ENCODE data around the gene CDH8.
"Not testable (repeated sequence)": the region's sequence is repeated elsewhere in the genome, so short reads cannot be mapped to it uniquely, and the experiment has no call there.

CDH8 gene

DNA sequence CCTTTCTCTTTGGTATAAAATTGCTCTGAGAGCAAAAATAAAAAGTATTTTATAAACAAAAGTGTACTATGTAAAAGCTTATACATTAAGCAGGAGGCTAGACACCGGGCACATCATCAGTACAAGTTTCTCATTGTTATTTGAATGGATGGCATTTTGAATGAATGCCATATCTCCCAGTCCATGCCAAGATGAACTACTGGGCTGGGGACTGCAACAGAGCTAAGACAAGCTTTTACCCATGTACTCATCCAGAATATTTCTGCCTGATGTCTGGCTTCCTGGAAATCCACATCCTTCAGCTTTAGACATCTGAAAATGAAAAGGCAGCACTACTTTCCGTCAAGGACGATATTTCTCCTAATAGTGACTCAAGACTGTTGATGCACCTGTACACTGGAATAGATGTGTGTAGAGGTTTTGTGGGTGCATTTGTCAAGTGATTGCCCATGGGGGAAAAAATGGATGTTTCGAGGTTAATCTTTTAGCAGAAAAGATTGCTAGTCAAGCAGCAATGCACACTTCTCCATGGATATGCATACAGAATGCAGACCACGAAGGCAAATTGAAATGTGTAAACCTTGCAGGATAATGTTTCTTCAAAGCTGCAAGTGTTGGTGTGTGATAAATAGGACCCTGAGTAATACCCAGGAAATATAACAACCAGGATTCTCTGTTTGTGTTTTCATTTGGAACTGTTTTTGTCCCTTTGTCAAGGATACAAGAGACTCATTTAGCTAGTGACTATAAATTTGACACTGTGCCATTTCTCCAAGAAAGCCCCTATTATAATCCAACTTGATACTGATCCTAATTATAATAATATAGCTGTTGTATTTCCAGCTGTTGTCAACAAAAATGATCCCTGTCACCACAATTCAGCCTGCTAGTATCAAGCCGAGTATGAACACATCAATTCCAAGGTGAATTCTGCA, 173.8 kb downstream of the CDH8 start:
- no peak for DNase-seq (ENCODE audit: low spot score)

DNA sequence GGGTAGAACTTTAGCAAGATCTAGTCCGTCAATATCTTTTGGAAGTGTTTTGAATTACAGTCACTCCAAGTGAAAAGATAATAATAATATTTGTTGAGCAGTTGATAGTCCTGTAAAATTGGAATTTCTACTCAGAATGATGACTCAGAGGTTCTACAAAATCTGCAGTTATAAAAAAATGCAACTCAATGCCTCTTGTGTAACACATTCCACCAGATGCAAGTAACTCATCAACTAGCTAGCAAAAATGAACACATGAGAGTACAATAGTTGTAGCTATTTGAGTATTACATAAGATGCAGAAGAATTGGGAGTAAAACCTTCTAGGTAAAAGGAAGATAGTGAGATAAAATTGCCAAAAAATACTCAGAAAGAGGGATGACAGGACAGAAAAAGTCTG, 177.2 kb downstream of the CDH8 start:
- no peak for DNase-seq (ENCODE audit: low spot score)

DNA sequence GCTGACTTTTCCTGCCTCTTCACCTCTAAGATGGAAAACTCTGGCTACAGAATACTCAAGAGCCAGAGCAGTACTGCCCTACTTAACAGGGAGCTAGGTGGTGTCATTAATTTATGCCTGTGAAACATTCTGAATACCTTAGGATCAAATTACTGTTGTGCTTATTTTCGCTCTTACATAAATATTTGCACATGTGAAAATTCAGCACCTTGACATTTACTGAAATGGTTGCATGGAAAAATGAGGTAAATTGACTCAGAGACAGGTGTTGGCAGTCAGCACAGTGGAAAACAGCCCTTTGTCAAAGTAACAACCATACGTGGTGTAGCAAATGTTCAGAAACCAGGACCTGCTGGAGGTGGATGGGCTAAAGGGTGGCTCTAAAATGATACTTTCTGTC, 193.6 kb downstream of the CDH8 start:
- DNase-seq (ENCODE audit: low spot score): no peak

DNA sequence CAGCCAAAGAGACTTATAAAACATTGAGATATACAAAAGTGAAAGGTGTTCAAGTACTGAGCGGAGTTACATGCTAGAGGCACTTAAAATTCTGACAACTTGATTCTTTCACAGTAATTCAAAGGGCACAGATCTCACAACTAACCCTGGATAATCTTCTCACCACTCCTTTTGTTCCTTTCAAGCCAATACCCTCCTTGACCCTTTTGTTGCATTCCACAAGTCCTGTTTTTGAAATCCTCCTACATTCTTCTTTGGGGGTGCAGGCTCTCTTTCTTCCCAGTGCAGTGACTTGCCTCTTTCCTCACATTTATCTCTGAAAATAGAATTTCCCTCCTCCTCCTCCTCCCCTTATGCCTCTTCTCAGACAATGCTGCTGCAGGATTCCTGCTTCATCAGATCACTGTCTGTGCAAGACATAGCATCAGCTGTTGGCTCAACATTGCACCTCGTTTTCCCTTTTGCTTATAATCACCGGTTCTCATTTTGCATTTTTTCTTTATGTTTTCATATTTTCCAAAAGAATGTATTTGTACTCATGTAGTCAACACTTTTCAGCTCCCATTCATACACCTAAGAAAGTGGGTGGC, 199.3 kb downstream of the CDH8 start:
- DNase-seq (ENCODE audit: low spot score): no peak

DNA sequence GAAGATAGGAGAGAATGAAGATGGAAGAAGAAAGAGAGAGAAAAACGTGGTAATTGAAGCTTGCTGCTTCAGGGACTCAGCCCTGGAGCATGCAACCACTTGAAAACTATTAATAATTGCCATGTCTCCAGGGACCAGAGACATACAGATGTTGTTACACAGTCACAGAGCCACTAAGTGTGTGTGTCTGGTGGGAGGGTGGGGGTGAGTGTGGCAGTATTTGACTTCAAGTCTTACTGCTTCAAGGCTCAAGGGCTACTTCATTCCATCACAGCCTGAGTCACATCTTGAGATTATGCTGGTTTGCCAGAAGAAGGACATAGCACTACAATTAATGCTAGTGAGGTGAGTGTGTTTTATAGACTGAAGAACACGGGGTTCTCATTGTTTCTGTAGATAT, 202.2 kb downstream of the CDH8 start:
- no peak for DNase-seq (ENCODE audit: low spot score)

DNA sequence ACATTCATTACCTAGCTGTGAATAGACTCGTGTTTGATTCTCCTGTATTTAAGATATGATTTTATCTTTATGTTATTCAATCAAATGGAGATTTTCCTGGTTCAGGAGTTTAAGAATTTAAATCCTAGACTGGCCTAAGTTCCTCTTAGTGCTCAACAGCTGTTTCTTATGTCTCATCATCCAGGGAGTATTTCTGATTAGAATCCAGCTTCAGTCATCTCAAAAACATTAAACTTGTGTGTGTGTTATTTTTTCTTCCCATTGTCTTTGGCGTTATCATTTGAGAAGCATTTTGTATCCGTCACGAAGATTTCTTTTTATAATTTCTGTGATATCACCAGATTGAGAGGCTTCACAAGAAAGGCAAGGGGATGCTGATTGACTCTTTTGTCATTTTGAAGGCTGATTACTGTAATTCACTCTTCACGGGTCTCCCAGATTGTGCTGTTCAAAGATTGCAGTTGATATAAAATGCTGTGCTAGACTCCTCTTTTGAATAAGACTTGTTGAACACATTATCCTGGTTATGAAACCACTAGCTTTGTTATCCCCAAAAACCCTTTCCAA, 204.8 kb downstream of the CDH8 start:
- no peak for DNase-seq (ENCODE audit: low spot score)

DNA sequence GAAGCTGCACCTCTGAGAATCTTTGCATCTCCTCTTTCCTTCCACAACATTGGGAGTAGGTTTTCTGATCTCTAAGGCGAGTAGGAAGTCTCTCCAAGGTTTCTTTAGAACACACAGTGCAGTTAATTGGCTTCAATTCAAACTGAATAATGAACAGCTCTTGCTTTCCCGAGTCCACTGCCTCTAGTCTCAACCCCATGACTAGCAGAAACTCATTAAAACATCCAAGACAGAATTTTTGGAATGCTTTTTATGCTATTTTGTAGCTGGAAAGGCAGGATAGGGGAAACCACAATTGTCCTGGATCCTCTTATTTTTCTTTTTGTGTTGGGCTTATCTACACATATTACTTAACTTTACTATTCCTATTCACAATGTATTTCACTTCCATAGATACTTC, 206.6 kb downstream of the CDH8 start:
- DNase-seq (ENCODE audit: low spot score): no peak

DNA sequence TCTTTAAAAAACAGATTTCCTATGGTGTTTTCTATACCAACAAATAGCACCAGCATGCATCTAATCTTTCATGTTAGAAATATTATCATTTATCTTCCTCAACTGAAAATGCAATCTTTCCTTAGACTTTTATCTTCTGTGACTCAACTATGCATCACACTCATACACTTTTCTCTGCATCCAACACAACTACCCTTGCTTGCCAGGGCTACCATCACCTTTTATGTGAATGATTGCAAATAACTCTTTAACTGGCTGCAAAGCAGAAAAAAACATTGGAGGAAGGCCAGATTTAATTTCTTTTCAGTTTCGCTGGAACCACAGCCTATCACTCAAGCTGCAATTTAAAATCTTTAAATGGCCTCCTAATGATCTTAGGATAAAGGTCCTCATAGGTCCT, 212.9 kb downstream of the CDH8 start:
- DNase-seq (ENCODE audit: low spot score): no peak

DNA sequence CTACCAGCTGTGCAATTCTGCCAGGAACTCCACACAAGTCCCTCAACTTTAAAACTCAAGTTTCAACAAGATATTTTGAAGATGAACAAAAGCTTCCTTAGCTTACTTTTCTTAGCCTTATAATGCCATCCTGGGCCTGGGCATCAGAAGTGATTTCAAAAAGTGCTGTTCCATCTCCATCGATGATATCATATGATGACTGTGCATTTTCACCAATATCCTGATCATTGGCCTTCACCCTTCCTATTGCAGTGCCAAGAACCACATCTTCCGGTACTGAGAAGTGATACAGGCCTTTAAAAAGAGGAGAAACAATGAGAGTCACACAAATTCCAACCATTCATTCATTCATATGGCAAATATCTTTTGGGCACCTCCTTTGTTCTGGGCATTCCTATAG, 215.4 kb downstream of the CDH8 start:
- no peak for DNase-seq (ENCODE audit: low spot score)

DNA sequence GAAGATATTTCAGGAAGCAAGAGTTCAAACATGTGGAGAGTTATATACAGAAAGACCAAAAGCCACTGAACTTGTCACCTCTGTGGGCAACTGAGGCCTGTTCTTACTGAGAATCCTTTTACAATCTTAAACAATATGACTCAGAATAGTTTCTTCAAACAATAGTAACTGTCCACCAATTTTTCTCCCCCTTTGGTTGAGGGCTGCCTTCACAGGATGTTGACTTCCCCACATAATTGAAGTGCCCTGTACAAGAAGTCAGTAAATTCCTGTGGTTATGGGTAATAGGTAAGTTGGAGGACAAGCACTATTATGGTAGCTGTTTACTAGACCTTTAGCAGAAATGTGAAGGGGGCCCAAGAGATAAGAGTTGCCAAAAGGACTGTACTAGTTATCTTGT, 215.8 kb downstream of the CDH8 start:
- DNase-seq (ENCODE audit: low spot score): no peak

DNA sequence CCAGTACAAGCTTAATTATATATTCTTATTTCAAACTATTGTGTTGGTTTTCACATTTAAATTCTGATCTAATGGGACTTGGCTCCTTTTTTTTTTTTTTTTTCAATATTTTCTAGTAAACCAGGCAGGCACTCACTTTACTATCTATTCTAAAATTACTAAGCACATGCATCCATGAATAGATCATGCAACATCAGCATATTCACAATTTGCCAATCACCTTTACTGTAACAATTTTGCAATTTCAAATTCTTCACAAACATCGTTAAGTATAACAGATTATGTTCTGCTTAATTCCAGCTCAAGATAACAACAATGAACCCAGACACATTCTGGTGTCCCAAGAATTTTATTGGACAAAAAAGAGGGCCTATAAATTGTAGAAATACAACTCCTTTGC, 217.4 kb downstream of the CDH8 start:
- no peak for DNase-seq (ENCODE audit: low spot score)

DNA sequence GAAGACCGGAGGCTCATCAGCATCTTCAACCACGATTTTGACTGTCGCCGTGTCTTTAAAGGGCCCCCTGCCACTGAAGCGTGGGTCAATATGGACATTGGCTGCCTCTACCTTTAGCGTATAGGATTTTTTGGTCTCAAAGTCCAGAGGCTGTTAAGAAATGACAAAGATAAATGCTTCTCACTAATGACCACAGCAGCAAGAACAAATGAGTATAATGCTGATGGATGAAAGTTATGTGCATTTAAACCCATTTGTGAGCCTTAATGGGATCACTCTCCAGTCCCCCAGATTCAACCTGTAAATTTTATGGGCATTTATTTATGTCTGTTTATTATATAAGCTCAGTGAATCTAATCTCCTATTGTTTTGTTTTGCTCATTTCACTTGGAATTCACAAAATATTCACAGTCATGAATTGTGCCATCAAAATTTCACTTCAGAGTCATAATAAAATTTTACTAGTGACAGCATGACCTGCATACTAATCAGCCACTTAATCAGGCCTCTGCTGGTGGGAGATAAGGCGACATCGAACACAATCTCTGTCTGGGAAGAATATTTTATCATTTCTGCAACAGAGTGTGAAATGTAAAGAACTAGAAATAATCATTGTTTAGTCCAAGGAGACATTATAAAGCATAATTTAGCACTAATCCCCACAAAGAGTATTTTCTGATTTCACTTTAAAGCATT, 218.5 kb downstream of the CDH8 start:
- no peak for DNase-seq (ENCODE audit: low spot score)

DNA sequence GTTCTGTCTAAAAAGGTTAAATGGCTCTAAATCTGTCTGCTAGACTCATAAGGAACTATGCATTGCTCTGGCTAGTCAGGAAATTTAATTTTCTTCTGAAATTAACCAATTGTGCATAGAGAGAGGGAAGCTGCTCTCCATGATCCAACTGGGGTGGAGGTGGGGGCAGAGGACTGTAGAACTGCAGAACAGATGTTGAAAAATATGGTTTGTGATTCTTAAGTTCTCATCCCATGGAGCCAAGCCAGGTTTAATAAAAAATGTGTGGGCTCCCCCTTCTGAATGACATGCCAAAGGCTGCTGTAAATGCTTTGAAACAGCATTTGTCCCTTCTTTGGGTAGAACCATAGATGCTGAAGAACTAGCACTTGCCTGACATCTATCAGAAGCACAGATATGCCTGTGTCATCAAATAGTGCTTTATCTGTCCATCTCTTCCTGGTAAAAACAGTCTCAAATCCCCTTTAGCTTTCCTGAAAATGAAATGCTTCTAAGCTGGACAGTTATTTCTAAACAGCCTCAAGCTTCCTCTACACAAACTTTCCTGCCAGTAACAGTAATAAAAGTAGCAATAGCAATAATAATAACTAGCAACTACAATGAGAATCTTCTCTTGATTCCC, 221.4 kb downstream of the CDH8 start:
- DNase-seq (ENCODE audit: low spot score): no peak

DNA sequence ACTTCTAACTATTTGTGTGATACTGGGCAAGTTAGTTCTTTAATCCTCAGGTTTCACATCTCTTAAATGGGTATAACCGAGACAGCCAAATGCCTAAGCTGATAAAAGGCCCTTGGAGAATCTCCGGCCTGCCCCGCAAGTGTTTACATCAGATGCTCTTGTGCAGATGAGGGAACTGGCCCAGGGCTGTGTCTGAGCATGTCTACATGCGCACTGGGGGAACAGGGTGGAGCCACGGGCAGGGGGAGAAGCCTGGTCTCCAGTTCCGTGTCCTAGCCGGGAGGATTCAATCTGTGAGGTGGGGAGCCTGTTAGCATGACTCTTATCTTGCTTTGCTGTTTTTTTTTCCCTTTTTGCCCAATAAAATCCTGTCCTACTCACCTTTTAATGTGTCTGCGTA, 222.9 kb downstream of the CDH8 start:
- no peak for DNase-seq (ENCODE audit: low spot score)

DNA sequence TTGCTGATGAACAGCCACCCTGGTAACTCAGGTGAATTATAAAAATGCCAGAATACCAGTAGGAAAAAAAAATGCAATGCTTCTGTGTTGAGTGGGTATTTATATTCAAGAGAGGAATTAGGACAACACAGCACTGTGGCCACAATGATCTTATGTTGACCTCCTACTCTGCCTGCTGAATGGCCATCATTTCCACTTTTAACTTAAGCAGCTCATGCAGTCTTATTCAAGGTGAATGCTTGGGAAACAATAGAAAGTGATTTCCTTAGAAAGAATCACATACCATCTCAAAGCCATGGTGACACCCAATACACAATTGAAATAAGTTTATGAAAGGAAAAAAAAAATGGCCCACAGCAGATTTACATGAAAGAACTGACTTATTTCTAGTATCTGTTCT, 224.0 kb downstream of the CDH8 start:
- DNase-seq (ENCODE audit: low spot score): no peak

DNA sequence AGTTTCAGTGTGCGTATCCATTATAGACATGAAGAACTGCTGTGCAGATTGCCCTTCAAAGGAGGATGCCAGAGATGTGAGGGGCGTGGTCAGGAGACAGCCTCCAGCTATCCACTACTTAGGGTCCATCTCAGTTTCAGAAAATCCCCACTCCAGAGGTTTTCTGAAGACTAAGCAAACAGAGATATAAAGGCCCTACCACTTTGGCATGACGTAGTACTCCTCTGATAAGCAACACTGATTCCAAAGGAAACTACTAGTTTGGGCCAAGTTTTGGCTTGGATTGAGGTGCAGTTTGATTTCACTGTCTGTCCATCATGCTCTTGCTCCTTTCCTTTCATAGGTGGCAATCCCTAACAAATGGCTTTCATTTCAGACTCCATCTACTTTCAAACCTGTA, 228.7 kb downstream of the CDH8 start:
- no peak for DNase-seq (ENCODE audit: low spot score)

DNA sequence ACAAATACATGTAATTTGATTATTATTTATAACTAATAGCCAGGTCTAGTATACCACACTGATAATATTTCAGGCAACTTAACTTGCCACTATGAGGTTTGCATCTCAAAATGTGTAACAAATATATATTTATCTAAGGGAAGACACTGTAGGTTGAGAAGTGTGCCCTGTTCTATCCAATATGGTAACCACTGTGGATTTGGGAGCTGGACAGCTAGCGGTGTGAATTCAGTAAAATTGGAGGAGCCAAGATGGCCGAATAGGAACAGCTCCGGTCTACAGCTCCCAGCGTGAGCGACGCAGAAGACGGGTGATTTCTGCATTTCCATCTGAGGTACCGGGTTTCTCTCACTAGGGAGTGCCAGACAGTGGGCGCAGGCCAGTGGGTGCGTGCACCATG, 235.0 kb downstream of the CDH8 start:
- DNase-seq (ENCODE audit: low spot score): not testable (repeated sequence)

DNA sequence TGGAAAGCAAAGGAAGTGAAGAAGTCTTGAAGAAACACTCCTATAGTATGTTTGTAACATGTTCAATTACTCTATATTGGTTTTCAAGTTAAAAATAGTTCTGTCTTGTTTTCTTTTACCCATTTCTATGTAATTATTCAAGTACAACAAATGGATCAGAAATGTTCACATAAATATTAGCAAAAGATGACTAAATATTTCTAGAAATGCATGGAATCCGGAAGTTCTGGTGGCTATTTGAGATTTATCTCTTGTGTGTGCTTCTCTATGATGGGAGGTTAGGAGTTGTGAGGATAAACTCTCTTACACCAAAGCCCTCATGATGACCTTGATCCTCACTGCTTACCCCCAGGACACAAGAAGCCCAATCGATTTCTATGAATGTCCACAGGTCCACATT, 237.5 kb downstream of the CDH8 start:
- DNase-seq (ENCODE audit: low spot score): no peak

DNA sequence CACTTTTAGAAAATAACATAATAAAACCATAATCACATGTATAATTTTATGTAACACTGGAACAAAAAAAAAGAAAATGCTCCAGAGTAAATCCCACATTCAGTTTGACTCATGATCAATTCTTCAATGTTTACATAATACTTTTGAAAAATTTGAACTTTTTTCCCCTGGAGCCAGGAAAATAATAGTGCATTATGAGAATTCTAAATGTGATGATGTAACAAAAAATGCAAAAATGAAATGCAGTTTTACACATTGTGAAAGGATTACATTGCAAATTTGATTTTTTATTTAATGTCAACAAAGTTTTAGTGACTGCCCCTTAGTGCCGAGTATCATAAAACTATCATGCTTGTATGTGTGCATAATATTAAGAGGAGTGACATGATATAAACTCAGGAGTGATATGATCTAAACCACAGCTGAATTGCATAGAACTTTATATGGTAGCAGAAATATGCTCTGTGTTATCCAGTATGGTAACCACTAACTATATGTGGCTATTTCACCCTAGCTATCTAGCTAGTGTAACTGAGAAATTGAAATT, 238.2 kb downstream of the CDH8 start:
- DNase-seq (ENCODE audit: low spot score): no peak

DNA sequence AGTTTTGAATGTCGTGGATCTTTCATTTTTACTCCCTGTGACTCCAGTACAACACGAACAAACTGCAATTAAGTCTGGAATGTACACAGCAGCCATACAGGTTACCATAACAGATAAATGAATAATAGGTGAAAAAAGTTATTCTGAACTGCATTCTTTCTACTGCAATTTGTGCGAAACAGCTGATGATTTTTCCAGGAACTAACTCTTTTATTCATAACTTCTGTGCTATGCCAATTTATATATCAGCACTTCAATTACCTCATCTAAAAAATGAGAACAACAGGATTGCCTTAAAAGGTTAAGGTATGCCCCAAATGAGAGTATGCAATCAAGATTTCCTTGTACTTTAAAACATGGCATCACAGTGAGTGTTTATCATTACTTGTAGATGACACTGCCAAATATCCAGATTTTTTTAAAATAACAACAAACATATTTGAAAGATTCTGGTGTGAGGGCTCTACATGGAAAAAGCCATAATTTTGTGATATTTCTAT, 238.9 kb downstream of the CDH8 start:
- no peak for DNase-seq (ENCODE audit: low spot score)

DNA sequence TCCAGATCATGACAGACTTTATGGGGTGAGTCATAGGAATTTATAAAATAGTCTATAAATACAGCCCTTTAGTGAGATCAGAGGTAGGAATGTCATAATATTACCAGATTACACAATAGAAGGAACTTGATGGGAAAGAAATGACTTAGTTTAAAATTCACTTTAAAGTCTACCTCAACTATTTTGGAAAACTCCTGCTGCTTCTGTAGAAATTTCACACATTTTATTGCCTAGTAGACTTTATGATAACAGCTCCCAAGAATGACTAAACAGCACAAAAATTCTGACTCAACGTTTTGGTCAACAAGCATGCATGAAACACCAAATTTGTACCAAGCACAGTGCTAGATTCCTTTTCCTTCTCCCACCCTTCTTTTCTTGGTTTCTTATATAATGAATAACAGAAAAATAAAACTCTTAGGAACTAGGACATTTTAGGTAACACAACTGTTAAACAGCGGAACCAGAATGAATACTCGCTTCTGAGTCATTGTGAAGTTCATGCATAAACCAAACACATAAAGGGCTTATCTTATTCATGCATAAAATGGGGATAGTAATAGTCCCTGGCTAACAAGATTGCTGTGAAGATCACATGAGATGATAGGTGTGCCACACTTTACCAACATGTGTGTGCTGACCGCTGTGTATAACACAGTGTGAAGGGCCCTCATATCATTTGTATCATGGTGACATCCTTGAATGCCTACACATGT, 243.9 kb downstream of the CDH8 start:
- DNase-seq (ENCODE audit: low spot score): no peak

All from CD4-positive, alpha-beta T cell treated with Interleukin-6 at 100 ng/mL for 8 hours (primary cell).